GM21367 (cell line): ENCODE measurements around the gene MICB.
"Not testable (repeated sequence)": the region's sequence is repeated elsewhere in the genome, so short reads cannot be mapped to it uniquely, and the experiment has no call there.

ENCODE experiments used
- ATAC-seq: cut with Tn5 transposase; IDR thresholded peaks from one replicate; pipeline ENCODE4 v1.9.1; 2021; ENCODE audit not compliant: unreplicated experiment

Gene MICB

DNA sequence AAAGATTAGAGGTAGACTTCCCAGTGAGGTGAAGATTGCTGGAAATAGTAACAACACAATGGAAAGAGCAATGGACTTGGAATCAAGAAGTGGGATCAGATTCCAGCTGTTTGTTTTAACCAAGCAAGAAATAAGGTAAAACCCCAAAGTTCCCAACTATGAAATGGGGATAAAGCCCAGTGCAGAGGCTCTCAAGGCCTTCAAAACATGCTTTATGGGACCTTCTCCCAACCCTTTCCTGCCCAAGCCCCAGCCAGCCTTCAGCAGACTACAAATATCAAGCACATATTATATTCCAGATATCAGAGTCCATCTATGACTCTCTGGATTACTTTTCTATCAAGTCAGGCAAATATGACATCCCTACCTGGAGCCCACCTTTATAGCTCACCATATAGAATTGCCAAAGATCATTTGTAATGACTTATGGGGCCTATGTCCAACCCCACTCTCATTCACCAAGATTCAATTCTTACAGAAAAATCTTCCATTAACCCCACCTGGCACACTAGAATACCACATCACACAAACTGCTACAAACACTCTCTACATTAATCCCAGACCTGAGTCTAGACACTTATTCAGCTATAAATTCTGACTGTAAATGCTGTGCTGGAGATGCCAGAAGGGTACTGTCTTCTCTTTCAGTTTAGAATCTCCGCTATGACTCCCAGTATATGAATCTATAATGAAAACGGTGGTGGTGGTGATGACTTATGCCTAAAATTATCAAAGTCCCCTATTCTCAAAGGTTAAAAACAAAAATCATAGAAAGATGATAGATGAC lies 37.8 kb downstream of the MICB start:
- ATAC-seq = no peak

DNA sequence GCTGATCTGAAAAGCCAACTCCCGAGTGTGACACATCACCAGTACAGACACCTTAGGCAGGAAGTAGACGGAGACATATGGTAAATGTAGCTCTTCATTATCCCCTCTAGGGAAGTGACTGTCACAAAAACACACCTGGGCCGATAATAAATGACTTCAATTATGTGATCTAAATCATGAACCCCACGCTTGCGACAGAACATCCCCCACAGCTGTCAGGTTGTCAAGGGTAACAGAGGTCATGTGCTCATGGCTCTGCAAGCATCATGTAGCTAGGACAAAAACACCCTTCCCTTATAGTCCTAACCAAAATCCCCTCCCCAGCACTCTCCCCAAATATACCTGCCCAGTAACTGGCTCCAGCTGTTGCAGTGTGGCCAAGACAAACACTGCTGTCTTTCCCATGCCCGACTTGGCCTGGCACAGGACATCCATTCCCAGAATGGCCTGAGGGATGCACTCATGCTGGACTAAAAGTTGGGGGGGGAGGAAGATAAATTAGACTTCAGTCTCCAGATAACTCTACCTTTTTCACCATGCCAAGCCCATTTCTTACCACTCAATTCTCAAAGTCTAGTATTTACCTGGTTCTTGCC lies 41.0 kb downstream of the MICB start:
- no peak for ATAC-seq

DNA sequence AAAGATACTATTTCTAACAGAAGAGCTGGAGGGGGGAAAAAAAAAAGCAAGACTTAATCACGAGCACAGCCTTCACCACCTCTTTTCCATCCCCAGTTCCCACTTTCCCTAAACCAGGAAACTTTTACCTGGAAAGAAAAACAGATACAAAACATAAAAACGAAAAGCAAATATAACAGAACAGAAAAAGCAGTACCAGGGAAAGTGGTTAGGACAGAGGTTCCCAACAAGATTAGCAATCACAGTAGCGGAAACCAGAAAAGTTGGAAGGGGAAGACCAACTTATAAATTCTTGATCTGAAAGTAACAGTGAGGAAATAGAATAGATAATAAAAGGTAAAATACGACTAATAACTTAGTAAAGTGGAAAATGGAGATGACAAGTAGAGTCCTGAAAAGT lies 42.7 kb downstream of the MICB start:
- no peak for ATAC-seq

DNA sequence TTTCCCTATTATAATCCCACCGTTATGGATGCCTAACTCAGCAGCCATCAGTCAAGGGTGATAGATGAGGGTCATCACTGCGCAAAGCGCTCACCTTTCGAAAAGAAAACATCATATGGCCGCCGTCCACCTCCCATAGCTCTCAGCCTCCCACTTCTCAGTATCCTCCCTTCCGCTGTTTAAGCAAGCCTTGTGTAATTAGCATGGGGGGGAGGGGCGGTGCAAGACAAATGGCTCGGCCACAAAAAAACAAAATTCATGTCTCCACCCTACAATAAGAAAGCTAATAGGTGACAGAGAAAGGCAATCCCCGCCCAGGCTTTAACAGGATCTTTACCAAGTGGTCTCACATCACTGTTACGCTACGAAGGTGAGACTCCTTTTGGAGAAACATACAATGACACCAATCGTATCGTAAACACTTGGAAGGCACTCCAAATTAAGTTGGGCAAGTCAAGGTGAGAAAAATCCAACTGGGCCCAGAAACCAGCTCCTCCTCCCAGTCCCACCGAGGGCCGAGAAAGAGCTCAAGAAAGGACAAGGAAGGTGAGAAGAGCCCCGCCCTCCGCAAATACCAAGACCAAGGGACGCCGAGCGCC lies 43.2 kb downstream of the MICB start:
- no peak for ATAC-seq

DNA sequence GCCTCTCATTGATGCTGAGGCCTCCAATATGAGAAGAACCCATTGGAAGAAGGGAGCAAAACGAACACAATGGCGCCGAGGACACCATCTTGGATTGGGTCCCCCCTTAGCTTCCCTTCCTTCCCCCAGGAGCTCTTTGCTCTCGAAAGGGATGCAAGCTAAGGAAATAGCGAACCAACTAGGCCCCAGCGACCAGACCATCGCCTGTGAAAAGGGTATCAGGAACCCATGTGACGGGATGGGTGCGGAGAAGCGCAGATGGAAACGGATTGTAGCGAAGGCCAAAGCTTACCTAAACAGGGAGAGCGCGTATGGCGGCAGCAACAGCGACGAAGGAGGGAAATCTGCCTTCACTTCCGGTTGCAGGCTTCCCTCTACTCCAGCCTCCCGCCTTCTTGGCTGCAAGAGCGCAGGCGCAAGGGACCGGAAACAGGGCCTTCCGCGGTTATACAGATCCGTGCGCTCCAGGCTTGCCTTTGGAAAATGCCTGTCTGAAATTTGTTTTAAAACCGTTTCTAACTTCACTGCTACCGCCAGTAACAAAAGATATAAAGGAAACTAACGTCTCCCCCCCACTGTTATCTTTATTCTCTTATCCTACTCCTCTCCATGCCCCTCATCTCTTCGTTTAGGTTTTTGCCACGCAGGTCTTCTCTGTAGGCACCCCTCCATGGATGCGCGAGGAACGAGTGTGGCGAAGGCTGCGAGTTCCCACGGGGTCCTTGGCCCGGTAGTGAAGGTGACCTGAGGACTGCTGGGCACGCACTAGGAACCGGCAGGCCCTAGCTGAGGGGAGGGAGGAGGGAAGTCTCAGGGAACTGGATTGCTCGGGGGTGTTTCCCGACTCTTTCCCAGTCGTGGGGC lies 43.9 kb downstream of the MICB start, which contains the start of gene DDX39B:
Gene DDX39B, minus strand, starts transcription at position 346 of the 864 bp plus-strand sequence. CDS start 1,471 bp downstream, outside the sequence.
- peak; percentile 55 for ATAC-seq

DNA sequence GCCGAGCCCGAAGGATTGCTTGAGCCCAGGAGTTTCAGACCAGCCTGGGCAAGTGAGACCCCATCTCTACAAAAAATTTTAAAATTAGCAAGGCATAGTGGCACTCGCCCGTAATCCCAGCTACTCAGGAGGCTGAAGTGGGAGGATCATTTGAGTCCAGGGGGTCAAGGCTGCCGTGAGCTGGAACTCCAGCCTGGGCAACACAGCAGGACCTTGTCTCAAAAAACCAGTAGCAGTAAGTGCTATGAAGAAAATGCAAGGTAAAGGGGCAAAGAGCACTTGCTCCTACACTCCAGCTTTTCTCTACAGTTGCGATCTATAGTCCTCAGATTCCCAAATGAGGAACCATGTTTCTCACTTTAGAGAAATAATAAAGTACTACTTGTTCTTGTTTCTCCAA lies 45.7 kb downstream of the MICB start:
- no peak for ATAC-seq

DNA sequence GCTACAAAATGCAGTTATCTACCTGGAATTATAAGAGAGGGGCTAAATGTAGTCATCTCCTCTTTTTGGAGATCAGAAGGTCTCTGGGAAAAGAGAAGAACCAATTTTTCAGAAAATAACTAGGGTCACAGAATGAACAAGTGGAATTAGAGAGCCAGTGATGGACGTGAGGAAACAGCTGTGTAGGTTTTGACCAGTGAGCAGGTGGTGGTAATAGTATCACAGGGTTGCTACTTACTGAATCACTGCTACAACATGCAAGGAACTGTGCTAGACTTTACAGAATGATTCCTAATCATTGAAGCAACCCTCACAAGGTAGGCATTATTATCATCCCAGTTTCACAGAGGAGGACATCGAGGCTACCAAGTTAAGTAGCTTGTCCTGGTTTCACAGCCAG lies 46.7 kb downstream of the MICB start:
- ATAC-seq = no peak

DNA sequence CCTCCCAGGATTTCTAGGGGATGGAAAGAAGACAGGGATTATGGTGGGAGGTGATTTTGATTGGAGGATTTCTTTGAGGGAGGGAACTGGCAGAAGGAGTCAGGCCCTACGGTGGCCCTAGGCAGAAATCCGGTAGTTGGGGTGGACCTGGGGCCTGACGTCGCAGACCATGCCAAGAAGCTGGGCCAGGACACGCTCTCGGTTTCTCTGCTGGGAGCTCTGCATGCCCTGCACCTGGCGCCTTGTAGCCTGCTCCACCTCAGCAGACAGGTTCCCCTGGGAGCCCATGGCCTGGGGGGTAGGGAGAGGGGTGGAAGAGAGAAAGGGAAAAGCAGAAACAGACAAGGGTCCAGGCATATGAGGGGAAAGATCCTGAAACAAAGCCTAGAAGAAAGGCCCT lies 47.3 kb downstream of the MICB start:
- no peak for ATAC-seq

DNA sequence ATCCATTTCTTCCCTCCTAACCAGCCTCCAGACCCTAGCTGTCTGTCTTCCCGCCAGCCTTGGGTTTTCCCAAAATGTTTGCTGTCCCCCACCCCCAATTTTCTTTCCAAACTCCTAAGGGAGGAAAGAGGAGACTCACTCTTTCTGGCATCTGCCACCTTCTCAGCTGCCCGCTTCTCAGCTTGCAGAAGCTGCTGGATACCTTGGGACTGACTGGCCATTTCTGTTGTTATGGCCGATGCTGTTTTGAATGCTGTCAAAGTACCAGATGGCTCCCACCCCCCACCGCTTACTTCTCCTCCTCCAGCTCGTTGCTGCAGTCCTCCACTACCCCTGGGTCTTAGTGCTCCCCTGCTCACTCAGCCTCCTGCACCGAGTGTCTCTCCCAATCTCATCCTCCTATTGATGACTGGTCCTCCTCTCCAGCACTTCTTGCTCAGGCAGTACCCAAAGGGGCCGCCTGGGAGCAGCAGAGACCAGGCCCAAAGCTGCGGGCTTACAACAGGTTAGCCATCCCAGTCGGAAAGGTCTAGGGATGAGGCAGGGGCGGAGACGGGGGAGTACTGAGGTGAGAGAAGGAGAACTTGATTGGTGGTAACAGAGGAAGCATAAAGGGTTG lies 48.5 kb downstream of the MICB start, which contains the start of gene ATP6V1G2:
Gene ATP6V1G2, minus strand, starts transcription at position 270 of the 619 bp plus-strand sequence. Its CDS starts 49 bp downstream, at position 221.
- ATAC-seq = peak; percentile 36

DNA sequence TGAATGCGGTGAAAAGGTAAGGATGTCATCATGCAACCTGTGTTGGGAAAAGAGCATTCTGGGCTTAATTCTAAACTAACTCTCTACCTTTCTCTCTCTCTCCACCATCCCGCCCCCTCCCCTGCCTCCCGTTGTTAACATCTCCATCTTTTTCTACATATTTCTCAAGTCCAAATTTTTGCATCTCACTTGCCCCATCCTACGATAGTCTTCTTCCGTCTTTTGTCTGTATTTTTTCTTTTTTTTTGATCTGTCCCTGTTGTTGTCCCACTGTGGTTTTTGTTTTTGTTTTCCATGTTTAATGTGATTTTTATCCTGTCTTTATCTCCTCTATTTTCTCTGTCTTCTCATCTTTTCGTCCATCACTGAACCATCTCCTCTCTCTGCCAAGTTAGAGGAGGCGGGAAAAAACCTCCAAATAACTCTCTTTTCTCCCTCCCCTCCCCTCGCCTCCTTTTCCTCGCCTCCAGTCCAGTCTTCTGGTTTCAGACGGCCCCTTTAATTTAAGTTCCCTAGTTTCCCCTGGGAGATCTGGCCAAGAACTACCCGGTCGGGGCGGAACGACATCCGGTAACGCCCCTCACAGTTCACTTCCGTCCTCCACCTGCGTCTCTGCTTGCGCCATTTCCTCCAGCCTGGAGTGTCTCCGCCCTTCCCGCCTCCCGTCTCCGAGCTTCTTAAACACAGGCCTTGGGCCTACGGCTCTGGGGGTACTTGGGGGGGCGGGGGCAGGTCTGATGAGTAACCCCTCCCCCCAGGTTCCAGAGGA lies 49.2 kb downstream of the MICB start, which contains the start of gene NFKBIL1:
Gene NFKBIL1, plus strand, starts transcription at position 651 of the 769 bp plus-strand sequence. Its CDS starts 87 bp downstream, at position 738.
- ATAC-seq = peak; percentile 42

DNA sequence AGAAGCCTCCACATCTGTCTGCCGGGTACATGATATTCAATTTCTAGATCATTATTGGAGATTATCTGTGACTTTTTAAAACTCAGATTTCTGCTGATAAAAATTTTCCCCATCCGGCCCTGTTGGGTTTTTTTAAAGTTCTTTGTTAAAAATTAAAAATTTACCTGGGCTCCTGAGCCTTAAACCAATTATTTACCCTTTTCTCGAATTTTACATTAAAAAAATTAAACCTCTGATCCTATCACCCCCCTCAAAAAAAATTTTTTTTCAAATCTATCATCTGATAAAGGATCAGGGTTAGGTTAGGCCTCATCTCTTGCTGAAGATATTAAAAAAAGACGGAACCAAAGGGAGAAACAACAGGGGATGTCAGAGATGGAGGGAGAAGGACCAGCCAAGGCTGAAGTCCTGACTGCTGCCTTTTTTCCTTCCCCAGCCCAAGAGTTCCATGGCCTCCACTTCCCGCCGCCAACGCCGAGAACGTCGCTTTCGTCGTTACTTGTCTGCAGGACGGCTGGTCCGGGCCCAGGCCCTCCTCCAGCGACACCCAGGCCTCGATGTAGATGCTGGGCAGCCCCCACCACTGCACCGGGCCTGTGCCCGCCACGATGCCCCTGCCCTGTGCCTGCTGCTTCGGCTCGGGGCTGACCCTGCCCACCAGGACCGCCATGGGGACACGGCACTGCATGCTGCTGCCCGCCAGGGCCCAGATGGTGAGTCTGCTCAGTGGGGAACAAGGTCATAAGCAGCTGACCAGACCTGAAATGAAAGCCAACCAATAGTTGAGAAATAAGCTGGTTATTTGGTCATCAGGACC lies 50.0 kb downstream of the MICB start:
- no peak for ATAC-seq

DNA sequence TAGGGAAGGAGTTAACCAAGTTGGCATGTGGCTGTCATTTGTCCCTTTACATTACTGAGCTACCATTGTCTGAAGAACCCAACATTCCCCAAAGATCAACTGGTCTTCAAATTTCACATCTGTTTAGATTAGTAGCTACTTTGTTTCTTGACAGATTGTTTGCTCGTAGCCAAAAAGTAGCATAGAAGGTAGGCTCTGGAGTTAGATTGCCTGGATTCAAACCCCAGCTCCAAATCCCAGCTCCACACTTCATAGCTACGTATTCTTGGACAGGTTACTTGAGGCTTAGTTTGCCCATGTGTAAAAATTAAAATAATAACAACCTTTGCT lies 50.6 kb downstream of the MICB start:
- ATAC-seq = no peak

DNA sequence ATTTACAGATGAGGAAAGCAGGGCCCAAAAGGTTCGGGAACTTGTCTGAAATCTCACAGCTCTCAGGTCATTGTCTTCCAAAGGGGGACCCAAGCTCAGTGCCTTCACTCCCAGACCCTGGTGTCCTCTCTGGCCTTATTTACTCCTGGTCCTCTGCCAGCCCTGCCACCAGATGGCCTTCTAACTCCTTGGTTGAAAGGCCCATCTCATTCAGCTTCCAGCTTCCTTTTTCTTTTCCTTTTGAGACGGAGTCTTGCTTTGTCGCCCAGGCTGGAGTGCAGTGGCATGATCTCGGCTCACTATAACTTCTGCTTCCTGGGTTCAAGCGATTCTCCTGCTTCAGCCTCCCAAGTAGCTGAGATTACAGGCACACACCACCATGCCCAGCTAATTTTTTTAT lies 53.4 kb downstream of the MICB start:
- not testable (repeated sequence) for ATAC-seq

DNA sequence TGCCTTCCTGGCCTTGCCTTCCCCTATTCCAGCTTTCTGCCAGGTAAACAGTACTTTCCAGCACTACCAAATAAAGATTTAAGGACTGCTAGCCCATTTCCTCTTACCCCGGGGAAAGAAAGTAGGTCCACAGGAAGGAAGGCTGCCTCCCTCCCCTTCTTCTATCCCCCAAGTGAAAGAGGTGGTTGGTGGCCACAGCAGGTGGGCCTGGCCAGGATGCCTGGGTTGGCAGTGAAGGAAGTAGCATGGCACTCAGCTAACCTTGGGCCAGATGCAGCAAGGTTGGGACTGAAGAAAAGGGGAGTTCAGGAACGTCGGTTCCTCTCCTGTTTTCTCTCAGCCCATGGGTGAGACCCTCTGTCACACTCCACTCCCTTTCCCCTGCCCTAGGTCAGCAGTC lies 58.4 kb downstream of the MICB start:
- no peak for ATAC-seq

DNA sequence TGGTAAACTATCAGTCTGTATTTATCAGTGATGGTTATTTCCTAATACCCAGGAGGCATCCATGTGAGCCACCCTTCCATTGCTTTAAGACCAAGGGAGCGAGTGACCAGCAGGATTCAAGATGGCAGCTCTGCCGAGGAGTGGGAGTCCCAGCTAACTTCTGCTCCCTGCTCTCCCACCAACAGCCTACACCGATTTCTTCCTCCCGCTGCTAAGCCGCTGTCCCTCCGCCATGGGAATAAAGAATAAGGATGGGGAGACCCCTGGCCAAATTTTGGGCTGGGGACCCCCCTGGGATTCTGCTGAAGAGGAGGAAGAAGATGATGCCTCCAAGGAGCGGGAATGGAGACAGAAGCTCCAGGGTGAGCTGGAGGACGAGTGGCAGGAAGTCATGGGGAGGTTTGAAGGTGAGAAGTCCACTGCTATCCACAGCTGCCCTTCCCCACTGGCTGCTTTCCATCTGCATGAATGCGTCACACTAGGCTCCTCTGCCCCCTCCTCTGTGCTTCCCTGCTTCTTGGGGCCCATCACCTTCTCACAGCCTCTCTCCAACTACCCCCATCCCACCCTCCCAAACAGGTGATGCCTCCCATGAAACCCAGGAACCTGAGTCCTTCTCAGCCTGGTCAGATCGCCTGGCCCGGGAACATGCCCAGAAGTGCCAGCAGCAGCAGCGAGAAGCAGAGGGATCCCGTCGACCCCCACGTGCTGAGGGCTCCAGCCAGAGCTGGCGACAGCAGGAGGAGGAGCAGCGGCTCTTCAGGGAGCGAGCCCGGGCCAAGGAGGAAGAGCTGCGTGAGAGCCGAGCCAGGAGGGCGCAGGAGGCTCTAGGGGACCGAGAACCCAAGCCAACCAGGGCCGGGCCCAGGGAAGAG lies 59.7 kb downstream of the MICB start:
- no peak for ATAC-seq

DNA sequence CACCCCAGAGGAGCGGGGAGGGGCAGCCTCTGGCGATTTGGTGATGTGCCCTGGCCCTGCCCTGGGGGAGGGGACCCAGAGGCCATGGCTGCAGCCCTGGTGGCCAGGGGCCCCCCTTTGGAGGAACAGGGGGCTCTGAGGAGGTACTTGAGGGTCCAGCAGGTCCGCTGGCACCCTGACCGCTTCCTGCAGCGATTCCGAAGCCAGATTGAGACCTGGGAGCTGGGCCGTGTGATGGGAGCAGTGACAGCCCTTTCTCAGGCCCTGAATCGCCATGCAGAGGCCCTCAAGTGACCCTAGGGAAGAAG lies 60.3 kb downstream of the MICB start:
- no peak for ATAC-seq

DNA sequence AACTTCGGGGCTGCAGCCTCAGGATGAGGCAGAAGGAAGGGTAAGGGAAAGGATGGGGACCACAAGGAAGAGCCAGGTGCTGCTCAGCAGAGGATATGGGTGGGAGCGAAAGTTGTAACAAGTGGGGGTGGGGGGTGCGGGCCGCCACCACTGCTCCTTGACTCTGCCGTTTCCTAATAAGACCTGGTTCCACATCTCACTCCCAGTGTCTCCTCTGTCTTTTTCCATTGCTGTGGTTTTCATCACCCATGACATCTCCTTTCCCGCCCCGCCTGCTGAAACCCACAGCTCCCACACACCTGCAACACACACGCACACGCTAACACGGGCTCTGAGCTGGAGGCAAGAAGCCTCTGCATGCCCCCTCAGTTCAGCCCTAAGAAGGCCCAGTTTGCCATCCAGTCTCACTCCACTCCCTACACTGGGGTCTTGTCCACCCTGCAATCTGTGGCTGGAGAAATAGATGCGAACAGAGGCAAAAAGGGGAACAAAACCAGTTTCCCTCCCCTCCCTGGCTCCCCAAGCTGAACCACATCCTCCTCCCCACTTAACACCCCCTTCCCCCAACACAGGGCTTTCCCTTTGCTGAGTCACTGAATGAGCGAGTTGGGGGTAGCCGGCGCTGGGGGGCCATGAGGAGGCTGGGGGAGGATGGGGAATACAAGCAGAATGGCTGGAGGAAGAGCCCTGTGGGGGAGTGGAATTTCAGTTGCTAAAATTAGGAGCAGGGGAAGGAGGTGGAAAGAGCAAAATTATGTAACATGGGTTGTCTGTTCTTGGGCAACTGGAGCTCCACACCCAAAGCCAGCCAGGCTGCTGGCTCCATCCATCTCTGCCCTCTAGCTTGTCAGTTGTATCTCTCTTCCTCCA lies 60.9 kb downstream of the MICB start:
- no peak for ATAC-seq
